WTC11 (cell line): ENCODE measurements around the gene C20orf141. TPM values are rescaled to one million over a fixed set of nuclear protein-coding genes. Genes with fewer than 3 reads are reported as not detected.
"Not testable (repeated sequence)": the region's sequence is repeated elsewhere in the genome, so short reads cannot be mapped to it uniquely, and the experiment has no call there.

Experiments
- ATAC-seq: fragments of 200-7000 bp; cut with Tn5 transposase; 2 replicates; pipeline ENCODE4 v1.10.0; 2021; ENCODE audit warnings: mild to moderate bottlenecking, moderate library complexity
- CTCF ChIA-PET: fragments of 300-600 bp; sonication (Branson Sonifier 250); formaldehyde crosslinking; loops from one replicate; lab custom pipeline; 2021; ENCODE audit warnings: antibody characterized with exemption; lab: Charles Lee
- POLR2A ChIA-PET: fragments of 350-600 bp; sonication (Branson Sonifier 250); formaldehyde crosslinking; loops from one replicate; lab custom pipeline; 2021; ENCODE audit warnings: antibody characterized with exemption; lab: Charles Lee
- DNase-seq: peaks from one replicate; pipeline ENCODE4 v3.0.0; 2021; ENCODE audit warnings: low spot score
- H3K27ac Mint-ChIP-seq: 2 replicates; pipeline ENCODE4 v1.8.0; 2021; ENCODE audit warnings: mixed read lengths
- H3K27me3 Mint-ChIP-seq: 2 replicates; pipeline ENCODE4 v1.8.0; 2021; ENCODE audit warnings: low read depth, mild to moderate bottlenecking, moderate library complexity, mixed read lengths
- H3K36me3 Mint-ChIP-seq: 2 replicates; pipeline ENCODE4 v1.8.0; 2021; ENCODE audit warnings: mixed read lengths
- H3K4me1 Mint-ChIP-seq: 2 replicates; pipeline ENCODE4 v1.8.0; 2022; ENCODE audit warnings: mixed read lengths
- H3K4me3 Mint-ChIP-seq: 2 replicates; pipeline ENCODE4 v1.8.0; 2021; ENCODE audit warnings: mild to moderate bottlenecking, moderate library complexity, mixed read lengths
- H3K9me3 Mint-ChIP-seq: 2 replicates; pipeline ENCODE4 v1.8.0; 2021; ENCODE audit warnings: mixed read lengths
- CREM ChIP-seq: sonication (generic); formaldehyde crosslinking; IDR thresholded peaks from 2 replicates; pipeline ENCODE4 v1.8.1; 2022; ENCODE audit warnings: mild to moderate bottlenecking, missing genetic modification reagents, moderate library complexity
- ESRRA ChIP-seq: sonication (generic); formaldehyde crosslinking; IDR thresholded peaks from 2 replicates; pipeline ENCODE4 v1.8.1; 2022; ENCODE audit warnings: mild to moderate bottlenecking, missing genetic modification reagents, borderline replicate concordance
- FOXK1 ChIP-seq: sonication (generic); formaldehyde crosslinking; IDR thresholded peaks from 2 replicates; pipeline ENCODE4 v1.8.0; 2022; ENCODE audit warnings: mild to moderate bottlenecking, moderate library complexity, missing genetic modification reagents
- FOXP1 ChIP-seq: sonication (generic); formaldehyde crosslinking; IDR thresholded peaks from 2 replicates; pipeline ENCODE4 v1.8.0; 2022; ENCODE audit warnings: missing genetic modification reagents, mild to moderate bottlenecking, moderate library complexity, borderline replicate concordance
- JAZF1 ChIP-seq: fragments of 250-450 bp; sonication (Bioruptor Pico); IDR thresholded peaks from 2 replicates; pipeline ENCODE4 v1.9.0; 2021; ENCODE audit warnings: moderate library complexity, mild to moderate bottlenecking, inconsistent platforms
- NFE2L1 ChIP-seq: sonication (generic); formaldehyde crosslinking; IDR thresholded peaks from 2 replicates; pipeline ENCODE4 v1.8.1; 2023; ENCODE audit warnings: missing genetic modification reagents
- NFYB ChIP-seq: sonication (generic); formaldehyde crosslinking; conservative IDR thresholded peaks from 2 replicates; pipeline ENCODE4 v1.8.0; 2022; ENCODE audit warnings: low read depth, missing genetic modification reagents
- RELA ChIP-seq: sonication (generic); formaldehyde crosslinking; IDR thresholded peaks from 2 replicates; pipeline ENCODE4 v1.8.1; 2022; ENCODE audit warnings: missing genetic modification reagents, mild to moderate bottlenecking, borderline replicate concordance
- SMAD4 ChIP-seq: sonication (generic); formaldehyde crosslinking; IDR thresholded peaks from 2 replicates; pipeline ENCODE4 v1.8.0; 2022; ENCODE audit warnings: mild to moderate bottlenecking, missing genetic modification reagents
- SOX15 ChIP-seq: fragments of 250-450 bp; sonication (Bioruptor Pico); IDR thresholded peaks from 2 replicates; pipeline ENCODE4 v1.9.0; 2021; ENCODE audit warnings: mild to moderate bottlenecking
- TCF7 ChIP-seq: sonication (generic); formaldehyde crosslinking; IDR thresholded peaks from 2 replicates; pipeline ENCODE4 v1.8.0; 2022; ENCODE audit warnings: mild to moderate bottlenecking, low read depth, missing genetic modification reagents, moderate library complexity
- TP53 ChIP-seq: sonication (generic); formaldehyde crosslinking; IDR thresholded peaks from 2 replicates; pipeline ENCODE4 v1.8.1; 2023; ENCODE audit warnings: mild to moderate bottlenecking, missing genetic modification reagents
- ZBTB21 ChIP-seq: sonication (generic); formaldehyde crosslinking; IDR thresholded peaks from 2 replicates; pipeline ENCODE4 v1.8.1; 2023; ENCODE audit warnings: mild to moderate bottlenecking, missing genetic modification reagents, borderline replicate concordance
- ZNF219 ChIP-seq: sonication (generic); formaldehyde crosslinking; IDR thresholded peaks from 2 replicates; pipeline ENCODE4 v1.8.0; 2023; ENCODE audit warnings: missing genetic modification reagents, mild to moderate bottlenecking, borderline replicate concordance
- total RNA-seq: library from RNA; stranded (reverse); gene quantifications from 3 replicates; pipeline ENCODE4 v1.2.3, GENCODE V29; 2021
- TF ChIP-seq, protein P1 (sequence below): sonication (generic); formaldehyde crosslinking; IDR thresholded peaks from 2 replicates; pipeline ENCODE4 v1.8.1; 2023; ENCODE audit warnings: mild to moderate bottlenecking, moderate library complexity, missing genetic modification reagents
- TF ChIP-seq, protein P2 (sequence below): sonication (generic); formaldehyde crosslinking; conservative IDR thresholded peaks from 2 replicates; pipeline ENCODE4 v1.8.1; 2022; ENCODE audit warnings: mild to moderate bottlenecking, missing genetic modification reagents
- TF ChIP-seq, protein P3 (sequence below): sonication (generic); formaldehyde crosslinking; IDR thresholded peaks from 2 replicates; pipeline ENCODE4 v1.8.0; 2022; ENCODE audit warnings: mild to moderate bottlenecking, missing genetic modification reagents
- TF ChIP-seq, protein P4 (sequence below): sonication (generic); formaldehyde crosslinking; IDR thresholded peaks from 2 replicates; pipeline ENCODE4 v1.8.0; 2022; ENCODE audit warnings: mild to moderate bottlenecking, missing genetic modification reagents
- TF ChIP-seq, protein P5 (sequence below): fragments of 200-600 bp; IDR thresholded peaks from 2 replicates; pipeline ENCODE4 v1.8.0; 2022; ENCODE audit warnings: antibody characterized with exemption
- TF ChIP-seq, protein P6 (sequence below): sonication (generic); formaldehyde crosslinking; IDR thresholded peaks from 2 replicates; pipeline ENCODE4 v1.8.1; 2023; ENCODE audit warnings: mild to moderate bottlenecking, missing genetic modification reagents, moderate library complexity

Gene C20orf141
- total RNA-seq, 1 experiment from 2014 or later: not detected

DNA sequence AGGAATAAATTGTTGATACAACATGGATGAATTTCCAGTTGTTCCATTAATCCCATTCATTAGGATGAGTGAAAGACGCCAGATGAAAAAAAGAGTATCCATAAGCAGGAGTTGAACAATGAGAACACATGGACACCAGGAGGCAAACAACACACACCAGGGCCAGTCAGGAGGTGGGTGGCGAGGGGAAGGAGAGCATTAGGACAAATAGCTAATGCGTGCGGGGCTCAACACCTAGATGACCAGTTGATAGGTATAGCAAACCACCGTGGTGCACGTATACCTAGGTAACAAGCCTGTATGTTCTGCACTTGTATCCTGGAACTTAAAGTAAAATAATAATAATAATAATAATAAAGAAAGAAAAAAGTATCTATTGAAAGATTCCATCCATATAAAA is 14.6 kb downstream of the C20orf141 start:
- Mint-ChIP-seq H3K9me3 (no peaks in the 10 kb centered on the region), H3K36me3 (no peaks in the 10 kb centered on the region), H3K27ac (no peak overlapping the region), H3K4me3 (no peak overlapping the region), H3K27me3 (peaks cover 43% of the 10 kb centered on the region), H3K4me1 (no peaks in the 10 kb centered on the region)
- POLR2A ChIA-PET: interaction anchor here (0.6 kb wide), 1 partner anchor 41 kb away, joined by 5 read pairs; no protein-coding TSS in a partner anchor
- ATAC-seq (no peak), DNase-seq (no peak)
- TF ChIP-seq, protein P1, sequence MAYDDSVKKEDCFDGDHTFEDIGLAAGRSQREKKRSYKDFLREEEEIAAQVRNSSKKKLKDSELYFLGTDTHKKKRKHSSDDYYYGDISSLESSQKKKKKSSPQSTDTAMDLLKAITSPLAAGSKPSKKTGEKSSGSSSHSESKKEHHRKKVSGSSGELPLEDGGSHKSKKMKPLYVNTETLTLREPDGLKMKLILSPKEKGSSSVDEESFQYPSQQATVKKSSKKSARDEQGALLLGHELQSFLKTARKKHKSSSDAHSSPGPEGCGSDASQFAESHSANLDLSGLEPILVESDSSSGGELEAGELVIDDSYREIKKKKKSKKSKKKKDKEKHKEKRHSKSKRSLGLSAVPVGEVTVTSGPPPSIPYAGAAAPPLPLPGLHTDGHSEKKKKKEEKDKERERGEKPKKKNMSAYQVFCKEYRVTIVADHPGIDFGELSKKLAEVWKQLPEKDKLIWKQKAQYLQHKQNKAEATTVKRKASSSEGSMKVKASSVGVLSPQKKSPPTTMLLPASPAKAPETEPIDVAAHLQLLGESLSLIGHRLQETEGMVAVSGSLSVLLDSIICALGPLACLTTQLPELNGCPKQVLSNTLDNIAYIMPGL (CRISPR knock-in tag): no peak
- TF ChIP-seq NFE2L1 (CRISPR knock-in tag): no peak
- TF ChIP-seq ESRRA (CRISPR knock-in tag): no peak
- TF ChIP-seq, protein P2, sequence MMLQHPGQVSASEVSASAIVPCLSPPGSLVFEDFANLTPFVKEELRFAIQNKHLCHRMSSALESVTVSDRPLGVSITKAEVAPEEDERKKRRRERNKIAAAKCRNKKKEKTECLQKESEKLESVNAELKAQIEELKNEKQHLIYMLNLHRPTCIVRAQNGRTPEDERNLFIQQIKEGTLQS (CRISPR knock-in tag): no peak
- no peak for TF ChIP-seq SOX15 (CRISPR knock-in tag)
- no peak for TF ChIP-seq JAZF1 (CRISPR knock-in tag)
- TF ChIP-seq FOXK1 (CRISPR knock-in tag): no peak
- no peak for TF ChIP-seq RELA (CRISPR knock-in tag)
- TF ChIP-seq, protein P3, sequence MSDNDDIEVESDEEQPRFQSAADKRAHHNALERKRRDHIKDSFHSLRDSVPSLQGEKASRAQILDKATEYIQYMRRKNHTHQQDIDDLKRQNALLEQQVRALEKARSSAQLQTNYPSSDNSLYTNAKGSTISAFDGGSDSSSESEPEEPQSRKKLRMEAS (CRISPR knock-in tag): no peak
- TF ChIP-seq, protein P4, sequence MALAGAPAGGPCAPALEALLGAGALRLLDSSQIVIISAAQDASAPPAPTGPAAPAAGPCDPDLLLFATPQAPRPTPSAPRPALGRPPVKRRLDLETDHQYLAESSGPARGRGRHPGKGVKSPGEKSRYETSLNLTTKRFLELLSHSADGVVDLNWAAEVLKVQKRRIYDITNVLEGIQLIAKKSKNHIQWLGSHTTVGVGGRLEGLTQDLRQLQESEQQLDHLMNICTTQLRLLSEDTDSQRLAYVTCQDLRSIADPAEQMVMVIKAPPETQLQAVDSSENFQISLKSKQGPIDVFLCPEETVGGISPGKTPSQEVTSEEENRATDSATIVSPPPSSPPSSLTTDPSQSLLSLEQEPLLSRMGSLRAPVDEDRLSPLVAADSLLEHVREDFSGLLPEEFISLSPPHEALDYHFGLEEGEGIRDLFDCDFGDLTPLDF: no peak
- TF ChIP-seq TP53: no peak
- CTCF ChIA-PET: no interaction called here

DNA sequence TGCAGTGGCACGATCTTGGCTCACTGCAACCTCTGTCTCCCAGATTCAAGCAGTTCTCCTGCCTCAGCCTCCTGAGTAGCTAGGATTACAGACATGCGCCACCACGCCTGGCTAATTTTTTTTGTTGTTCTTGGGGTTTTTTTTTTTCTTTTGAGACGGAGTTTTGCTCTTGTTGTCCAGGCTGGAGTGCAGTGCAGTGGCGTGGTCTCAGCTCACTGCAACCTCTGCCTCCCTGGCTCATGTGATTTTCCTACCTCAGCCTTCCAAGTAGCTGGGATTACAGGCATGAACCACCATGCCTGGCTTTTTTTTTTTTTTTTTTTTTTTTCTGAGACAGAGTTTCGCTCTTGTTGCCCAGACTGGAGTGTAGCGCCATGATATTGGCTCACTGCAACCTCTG is 16.4 kb downstream of the C20orf141 start:
- ATAC-seq, H3K9me3 Mint-ChIP-seq, H3K36me3 Mint-ChIP-seq, H3K4me1 Mint-ChIP-seq, H3K4me3 Mint-ChIP-seq, H3K27ac Mint-ChIP-seq, DNase-seq: not testable (repeated sequence)
- peaks cover 37% of the 10 kb centered on the region for H3K27me3 Mint-ChIP-seq
- CTCF ChIA-PET: interaction anchor here (0.6 to 1.1 kb wide), 2 partner anchors 34 to 76 kb away, joined by 3 read pairs; no protein-coding TSS in a partner anchor
- POLR2A ChIA-PET: interaction anchor here (0.7 kb wide), 2 partner anchors 21 to 51 kb away, joined by 3 to 4 read pairs; no protein-coding TSS in a partner anchor

DNA sequence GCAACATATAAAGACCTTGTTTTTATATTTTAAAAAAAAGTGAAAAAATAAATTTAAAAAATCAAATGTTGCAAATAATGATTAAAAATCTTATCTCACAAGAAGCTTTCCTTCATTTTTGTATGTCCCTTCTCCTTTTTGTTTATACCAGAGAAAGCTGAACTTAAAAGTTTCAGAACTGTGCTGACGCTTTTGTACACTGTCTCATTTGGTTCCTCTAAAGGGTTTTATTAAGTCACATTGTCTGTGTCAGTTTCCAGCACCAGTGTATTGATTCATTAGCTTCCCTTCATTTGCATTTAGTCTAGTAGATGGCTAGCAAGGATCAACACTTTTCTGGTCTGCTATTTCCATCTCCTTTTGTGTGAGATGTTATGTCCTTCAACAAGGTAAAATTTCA is 19.0 kb downstream of the C20orf141 start:
- Mint-ChIP-seq H3K27me3 (peaks cover 20% of the 10 kb centered on the region), H3K4me3 (no peak overlapping the region), H3K27ac (no peak overlapping the region), H3K4me1 (no peaks in the 10 kb centered on the region), H3K9me3 (no peaks in the 10 kb centered on the region), H3K36me3 (peaks cover 5% of the 10 kb centered on the region; the same call in 1 of the 2 replicates)
- ChIA-PET CTCF (interaction anchor here (0.6 kb wide), 1 partner anchor 17 kb away, joined by 3 read pairs; no protein-coding TSS in a partner anchor), POLR2A (interaction anchor here (1.0 kb wide), 1 partner anchor 12 kb away, joined by 3 read pairs; no protein-coding TSS in a partner anchor)
- DNase-seq: no peak
- no peak for ATAC-seq
- TF ChIP-seq SMAD4 (CRISPR knock-in tag) (no peak), FOXP1 (CRISPR knock-in tag) (no peak), NFYB (no peak), ZNF219 (CRISPR knock-in tag) (no peak), TCF7 (CRISPR knock-in tag) (no peak), CREM (no peak), ZBTB21 (no peak)
- TF ChIP-seq, protein P5, sequence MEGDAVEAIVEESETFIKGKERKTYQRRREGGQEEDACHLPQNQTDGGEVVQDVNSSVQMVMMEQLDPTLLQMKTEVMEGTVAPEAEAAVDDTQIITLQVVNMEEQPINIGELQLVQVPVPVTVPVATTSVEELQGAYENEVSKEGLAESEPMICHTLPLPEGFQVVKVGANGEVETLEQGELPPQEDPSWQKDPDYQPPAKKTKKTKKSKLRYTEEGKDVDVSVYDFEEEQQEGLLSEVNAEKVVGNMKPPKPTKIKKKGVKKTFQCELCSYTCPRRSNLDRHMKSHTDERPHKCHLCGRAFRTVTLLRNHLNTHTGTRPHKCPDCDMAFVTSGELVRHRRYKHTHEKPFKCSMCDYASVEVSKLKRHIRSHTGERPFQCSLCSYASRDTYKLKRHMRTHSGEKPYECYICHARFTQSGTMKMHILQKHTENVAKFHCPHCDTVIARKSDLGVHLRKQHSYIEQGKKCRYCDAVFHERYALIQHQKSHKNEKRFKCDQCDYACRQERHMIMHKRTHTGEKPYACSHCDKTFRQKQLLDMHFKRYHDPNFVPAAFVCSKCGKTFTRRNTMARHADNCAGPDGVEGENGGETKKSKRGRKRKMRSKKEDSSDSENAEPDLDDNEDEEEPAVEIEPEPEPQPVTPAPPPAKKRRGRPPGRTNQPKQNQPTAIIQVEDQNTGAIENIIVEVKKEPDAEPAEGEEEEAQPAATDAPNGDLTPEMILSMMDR: no peak
- TF ChIP-seq, protein P3 (CRISPR knock-in tag): no peak
- TF ChIP-seq, protein P6, sequence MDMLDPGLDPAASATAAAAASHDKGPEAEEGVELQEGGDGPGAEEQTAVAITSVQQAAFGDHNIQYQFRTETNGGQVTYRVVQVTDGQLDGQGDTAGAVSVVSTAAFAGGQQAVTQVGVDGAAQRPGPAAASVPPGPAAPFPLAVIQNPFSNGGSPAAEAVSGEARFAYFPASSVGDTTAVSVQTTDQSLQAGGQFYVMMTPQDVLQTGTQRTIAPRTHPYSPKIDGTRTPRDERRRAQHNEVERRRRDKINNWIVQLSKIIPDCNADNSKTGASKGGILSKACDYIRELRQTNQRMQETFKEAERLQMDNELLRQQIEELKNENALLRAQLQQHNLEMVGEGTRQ: no peak
